GM12878 (cell line): ENCODE data around the gene CDK4. TPM values are rescaled to one million over a fixed set of nuclear protein-coding genes. Genes with fewer than 3 reads are reported as not detected.

Experiments
- ATAC-seq: fragments of 200-7000 bp; cut with Tn5 transposase; 3 replicates; pipeline ENCODE4 v1.9.1; 2020; ENCODE audit warnings: mild to moderate bottlenecking, moderate library complexity
- BruUV-seq: library from RNA; stranded (reverse); fragments of 400-500 nt; replicated peaks from 2 replicates; lab custom pipeline; 2021; lab: Mats Ljungman, UMichigan
- CTCF ChIA-PET: fragments of 300-600 bp; sonication (Branson Sonifier 250); formaldehyde crosslinking; extraction: SDS; loops from one replicate; lab custom pipeline; 2021; ENCODE audit warnings: inconsistent platforms; lab: Yijun Ruan, JAX
- POLR2A ChIA-PET: fragments of 350-600 bp; formaldehyde crosslinking; extraction: SDS; loops from one replicate; lab custom pipeline; 2021; ENCODE audit warnings: inconsistent platforms; lab: Charles Lee
- RAD21 ChIA-PET: fragments of 300-600 bp; sonication (Branson Sonifier 250); formaldehyde crosslinking; loops from one replicate; lab custom pipeline; 2023; ENCODE audit warnings: antibody characterized with exemption; ENCODE audit not compliant: unreplicated experiment; lab: Charles Lee
- SMC1A ChIA-PET: fragments of 300-600 bp; sonication (Branson Sonifier 250); formaldehyde crosslinking; loops from one replicate; lab custom pipeline; 2023; ENCODE audit not compliant: unreplicated experiment, uncharacterized antibody; lab: Charles Lee
- DNase-seq: peaks from one replicate; pipeline ENCODE4 v3.0.0-alpha.2; 2011; ENCODE audit warnings: low read depth, low spot score
- FAIRE-seq: peaks from 3 replicates; lab custom pipeline; 2011; peaks lifted over from hg19 to GRCh38; lab: Jason Lieb, UNC
- H2AFZ ChIP-seq: 2 replicates; pipeline ENCODE4 v1.6.0; 2011; ENCODE audit warnings: low read depth, low read length, control low read depth; ENCODE audit not compliant: control insufficient read depth
- H3K27ac ChIP-seq: 2 replicates; pipeline ENCODE4 v1.5.1; 2011; ENCODE audit warnings: control low read depth; ENCODE audit not compliant: control insufficient read depth, insufficient read depth
- H3K27me3 ChIP-seq, 2 experiments: replicated peaks in 1 of 2; 2 replicates each; pipeline versions ENCODE4 v1.6.0 to v1.6.1; 2011; ENCODE audit warnings: low read length in 1 of 2; ENCODE audit not compliant: control insufficient read depth in 2 of 2, insufficient read depth in 2 of 2
- H3K36me3 ChIP-seq, 2 experiments: 2 replicates each; pipeline ENCODE4 v1.5.1; 2011; ENCODE audit warnings: low read length in 1 of 2; ENCODE audit not compliant: control insufficient read depth in 2 of 2, insufficient read depth in 2 of 2
- H3K4me1 ChIP-seq: 2 replicates; pipeline ENCODE4 v1.6.1; 2011; ENCODE audit warnings: mild to moderate bottlenecking, low read length, moderate library complexity, mixed read lengths; ENCODE audit not compliant: control insufficient read depth, insufficient read depth
- H3K4me2 ChIP-seq: 2 replicates; pipeline ENCODE4 v1.6.0; 2011; ENCODE audit warnings: control low read depth; ENCODE audit not compliant: control insufficient read depth, insufficient read depth
- H3K4me3 ChIP-seq: fragments of 200-600 bp; sonication (generic); 2 replicates; pipeline ENCODE4 v1.5.1; 2016
- H3K79me2 ChIP-seq: 2 replicates; pipeline ENCODE4 v1.6.0; 2011; ENCODE audit warnings: low read length; ENCODE audit not compliant: control insufficient read depth, insufficient read depth
- H3K9ac ChIP-seq: 2 replicates; pipeline ENCODE4 v1.8.0; 2011; ENCODE audit warnings: low read length, control low read depth, mixed read lengths; ENCODE audit not compliant: control insufficient read depth, insufficient read depth
- H3K9me3 ChIP-seq: replicated peaks from 3 replicates; pipeline ENCODE4 v1.5.1; 2011; ENCODE audit warnings: mild to moderate bottlenecking, low read length; ENCODE audit not compliant: control insufficient read depth, insufficient read depth
- H4K20me1 ChIP-seq: 2 replicates; pipeline ENCODE4 v1.6.0; 2011; ENCODE audit not compliant: control insufficient read depth, insufficient read depth
- SKIL ChIP-seq: fragments of 450-650 bp; IDR thresholded peaks from 2 replicates; pipeline ENCODE4 v1.6.1; 2017; ENCODE audit warnings: mild to moderate bottlenecking, low read depth, inconsistent platforms; ENCODE audit not compliant: poor library complexity, severe bottlenecking
- WGBS: methylation state at CpG from one replicate; pipeline ENCODE4 v1.1.6; 2016; ENCODE audit warnings: low lambda C conversion rate; ENCODE audit not compliant: insufficient replicate concordance, insufficient coverage; ENCODE audit errors: missing lambda C conversion rate; 5-methylcytosine and 5-hydroxymethylcytosine counted together
- in situ Hi-C: fragments of 300-500 bp; cut with MboI; formaldehyde crosslinking; loops from 9 replicates; pipeline ENCODE4 v1.14.3; 2018; ENCODE audit warnings: mixed read lengths
- intact Hi-C: fragments of 100-400 bp; cut with micrococcal nuclease; formaldehyde crosslinking; loops from one replicate; pipeline ENCODE4 v1.14.2; 2022; ENCODE audit not compliant: unreplicated experiment
- polyA plus RNA-seq, 11 experiments: library from polyadenylated mRNA; depleted of rRNA in 4 of 11; unstranded in 6 of 11; stranded (reverse) in 5 of 11; fragments of >200 nt; fragmentation: Nextera tagmentation in 4 of 11; fragmentation: Illumina TruSeq in 1 of 11; extraction: Ambion mirVana in 4 of 11; extraction: Trizol in 1 of 11; gene quantifications; 1 replicate in 1 of 11; 2 replicates in 10 of 11; pipeline versions ENCODE4 v1.2.1 to v1.2.3, GENCODE V29; 2011 to 2016; ENCODE audit warnings: inconsistent platforms in 2 of 11, missing spikeins in 2 of 11, low read depth in 1 of 11
- total RNA-seq, 4 experiments: library from RNA; depleted of rRNA in 3 of 4; stranded (reverse); fragments of >200 nt in 3 of 4; fragmentation: Illumina TruSeq in 1 of 4; extraction: Trizol in 1 of 4; gene quantifications; 2 replicates each; pipeline versions ENCODE4 v1.2.1 to v1.2.3, GENCODE V29; 2013 to 2021
- TF ChIP-seq, protein P1 (sequence below): IDR thresholded peaks from 2 replicates; pipeline ENCODE4 v1.6.1; 2012; ENCODE audit warnings: mild to moderate bottlenecking, low read depth, low read length

Gene CDK4
- total and polyA plus RNA-seq, 10 of the 15 experiments (the other 5 are each of a cell fraction or from before 2014, with no cell fraction given), result 26.1 to 385 (median 221) TPM

- SMC1A ChIA-PET, result interaction anchor here (1.0 kb wide), 1 partner anchor 13 kb away, joined by 3 read pairs; no protein-coding TSS in a partner anchor
- no peak overlapping the region for H3K4me3 ChIP-seq
- H3K36me3 ChIP-seq, result peaks cover 0 to 3% of the 10 kb centered on the region in 2 experiments; a peak in 2 of 4 replicates
- in situ Hi-C loops, result no loop called here
- no peak overlapping the region for H3K4me2 ChIP-seq
- H3K27me3 ChIP-seq, result peaks cover 4 to 12% of the 10 kb centered on the region in 2 experiments; a peak in 2 of 4 replicates
- H3K79me2 ChIP-seq, result no peaks in the 10 kb centered on the region
- H3K4me1 ChIP-seq, result peaks cover 17% of the 10 kb centered on the region; the same call in 1 of the 2 replicates
- RAD21 ChIA-PET, result interaction anchor here (1.5 kb wide), 1 partner anchor 177 kb away, joined by 4 read pairs; no protein-coding TSS in a partner anchor
- ATAC-seq (no peak), DNase-seq (no peak), FAIRE-seq (no peak)
- no peak overlapping the region for H2AFZ ChIP-seq
- POLR2A ChIA-PET, result no interaction called here
- no peak overlapping the region for H3K9ac ChIP-seq
- TF ChIP-seq, protein P1, sequence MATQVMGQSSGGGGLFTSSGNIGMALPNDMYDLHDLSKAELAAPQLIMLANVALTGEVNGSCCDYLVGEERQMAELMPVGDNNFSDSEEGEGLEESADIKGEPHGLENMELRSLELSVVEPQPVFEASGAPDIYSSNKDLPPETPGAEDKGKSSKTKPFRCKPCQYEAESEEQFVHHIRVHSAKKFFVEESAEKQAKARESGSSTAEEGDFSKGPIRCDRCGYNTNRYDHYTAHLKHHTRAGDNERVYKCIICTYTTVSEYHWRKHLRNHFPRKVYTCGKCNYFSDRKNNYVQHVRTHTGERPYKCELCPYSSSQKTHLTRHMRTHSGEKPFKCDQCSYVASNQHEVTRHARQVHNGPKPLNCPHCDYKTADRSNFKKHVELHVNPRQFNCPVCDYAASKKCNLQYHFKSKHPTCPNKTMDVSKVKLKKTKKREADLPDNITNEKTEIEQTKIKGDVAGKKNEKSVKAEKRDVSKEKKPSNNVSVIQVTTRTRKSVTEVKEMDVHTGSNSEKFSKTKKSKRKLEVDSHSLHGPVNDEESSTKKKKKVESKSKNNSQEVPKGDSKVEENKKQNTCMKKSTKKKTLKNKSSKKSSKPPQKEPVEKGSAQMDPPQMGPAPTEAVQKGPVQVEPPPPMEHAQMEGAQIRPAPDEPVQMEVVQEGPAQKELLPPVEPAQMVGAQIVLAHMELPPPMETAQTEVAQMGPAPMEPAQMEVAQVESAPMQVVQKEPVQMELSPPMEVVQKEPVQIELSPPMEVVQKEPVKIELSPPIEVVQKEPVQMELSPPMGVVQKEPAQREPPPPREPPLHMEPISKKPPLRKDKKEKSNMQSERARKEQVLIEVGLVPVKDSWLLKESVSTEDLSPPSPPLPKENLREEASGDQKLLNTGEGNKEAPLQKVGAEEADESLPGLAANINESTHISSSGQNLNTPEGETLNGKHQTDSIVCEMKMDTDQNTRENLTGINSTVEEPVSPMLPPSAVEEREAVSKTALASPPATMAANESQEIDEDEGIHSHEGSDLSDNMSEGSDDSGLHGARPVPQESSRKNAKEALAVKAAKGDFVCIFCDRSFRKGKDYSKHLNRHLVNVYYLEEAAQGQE, result peak; percentile 87
- TF ChIP-seq SKIL, result no peak
- no TSS peak for BruUV-seq
- H4K20me1 ChIP-seq, result no peaks in the 10 kb centered on the region; the same call in 1 of the 2 replicates
- WGBS, result 85% methylated on average over 3 of the region's 3 CpGs
- no peaks in the 10 kb centered on the region; the same call in 2 of the 3 replicates for H3K9me3 ChIP-seq
- intact Hi-C loops, result no loop called here
- CTCF ChIA-PET, result interaction anchor here (0.5 to 2.0 kb wide), 5 partner anchors 12 to 173 kb away, joined by 3 to 9 read pairs (median 5); partner anchors contain the start of genes AVIL, EEF1AKMT3 and METTL1
- H3K27ac ChIP-seq, result no peak overlapping the region
These were observed 8.4 kb upstream of the CDK4 start for GRCh38 chr12:57760347-57760982.
